Measurements from ENCODE around the gene ZBED4.

GRCh38 chr22:49850021-49850911, 3.4 kb upstream of the ZBED4 start:
- no peak for TF ChIP-seq POLR2AphosphoS5 (IDR thresholded peaks at IDR 0.05; ENCODE audit: low read depth, low read length)
- no peak for TF ChIP-seq EZH2 (IDR thresholded peaks at IDR 0.05)
- no peak for TF ChIP-seq POLR2A (IDR thresholded peaks at IDR 0.05; ENCODE audit: borderline replicate concordance, extremely low read depth, insufficient read depth, insufficient read length)
- TF ChIP-seq, protein P1, sequence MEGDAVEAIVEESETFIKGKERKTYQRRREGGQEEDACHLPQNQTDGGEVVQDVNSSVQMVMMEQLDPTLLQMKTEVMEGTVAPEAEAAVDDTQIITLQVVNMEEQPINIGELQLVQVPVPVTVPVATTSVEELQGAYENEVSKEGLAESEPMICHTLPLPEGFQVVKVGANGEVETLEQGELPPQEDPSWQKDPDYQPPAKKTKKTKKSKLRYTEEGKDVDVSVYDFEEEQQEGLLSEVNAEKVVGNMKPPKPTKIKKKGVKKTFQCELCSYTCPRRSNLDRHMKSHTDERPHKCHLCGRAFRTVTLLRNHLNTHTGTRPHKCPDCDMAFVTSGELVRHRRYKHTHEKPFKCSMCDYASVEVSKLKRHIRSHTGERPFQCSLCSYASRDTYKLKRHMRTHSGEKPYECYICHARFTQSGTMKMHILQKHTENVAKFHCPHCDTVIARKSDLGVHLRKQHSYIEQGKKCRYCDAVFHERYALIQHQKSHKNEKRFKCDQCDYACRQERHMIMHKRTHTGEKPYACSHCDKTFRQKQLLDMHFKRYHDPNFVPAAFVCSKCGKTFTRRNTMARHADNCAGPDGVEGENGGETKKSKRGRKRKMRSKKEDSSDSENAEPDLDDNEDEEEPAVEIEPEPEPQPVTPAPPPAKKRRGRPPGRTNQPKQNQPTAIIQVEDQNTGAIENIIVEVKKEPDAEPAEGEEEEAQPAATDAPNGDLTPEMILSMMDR (IDR thresholded peaks at IDR 0.05 in 2 of 3, conservative IDR thresholded peaks at IDR 0.05 in 1 of 3; ENCODE audit: borderline replicate concordance in 1 of 3, insufficient read depth in 1 of 3, low read depth in 2 of 3, low read length in 2 of 3): no peak
- TF ChIP-seq ZNF274 (IDR thresholded peaks at IDR 0.05; ENCODE audit: low read depth, low read length): no peak
- no peak for TF ChIP-seq YY1 (IDR thresholded peaks at IDR 0.05; ENCODE audit: extremely low read depth, insufficient replicate concordance, low read depth, low read length)
- TF ChIP-seq, protein P2, sequence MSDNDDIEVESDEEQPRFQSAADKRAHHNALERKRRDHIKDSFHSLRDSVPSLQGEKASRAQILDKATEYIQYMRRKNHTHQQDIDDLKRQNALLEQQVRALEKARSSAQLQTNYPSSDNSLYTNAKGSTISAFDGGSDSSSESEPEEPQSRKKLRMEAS (IDR thresholded peaks at IDR 0.05): no peak
- TF ChIP-seq CBX3 (IDR thresholded peaks at IDR 0.05; ENCODE audit: low read depth): no peak
- TF ChIP-seq ZFX (IDR thresholded peaks at IDR 0.05): no peak
